ENCODE results near the gene HOXD13.

- TF ChIP-seq CTCF (IDR thresholded peaks at IDR 0.05): peak in 2 of 4 experiments; percentile 18 to 28
- TF ChIP-seq POLR2A (IDR thresholded peaks at IDR 0.05): no peak
Observed at GRCh38 chr2:176085861-176086771, 6.4 kb upstream of the HOXD13 start.

Data from uterus (tissue), 2 donors.